ENCODE measurements around the gene HSD11B2. TPM values are rescaled to one million over a fixed set of nuclear protein-coding genes. Genes with fewer than 3 reads are reported as not detected.
A peak's percentile ranks its signal among the peaks of the same experiment; 100 is the strongest.

Gene HSD11B2
- total RNA-seq, 1 experiment from 2014 or later: 33.5 TPM

DNA sequence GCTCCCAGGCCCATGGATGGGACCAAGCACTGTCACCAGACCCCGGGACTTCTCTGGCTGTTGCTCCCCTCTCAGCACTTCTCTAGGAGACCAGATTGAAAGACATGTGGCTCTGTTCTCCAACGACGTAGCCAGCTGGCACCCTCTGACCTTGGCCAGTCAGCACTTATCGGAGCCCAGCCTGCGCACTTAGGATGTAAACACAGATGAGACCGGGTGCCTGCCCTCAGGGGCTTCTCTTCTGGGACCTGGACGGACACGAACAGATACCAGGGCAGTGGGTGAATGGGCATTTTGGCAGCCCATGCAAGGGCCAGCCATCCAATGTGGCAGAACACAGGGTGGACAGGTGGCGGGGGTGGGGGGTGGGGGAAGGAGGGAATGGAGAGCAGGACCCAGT, 21.3 kb upstream of the HSD11B2 start:
- Histone ChIP-seq H3K27ac (ENCODE audit: insufficient read length, low read depth, low read length) (no peak overlapping the region), H3K79me2 (ENCODE audit: insufficient read depth, low read length) (no peaks in the 10 kb centered on the region), H3T11ph (ENCODE audit: low read length) (no peak overlapping the region), H3K14ac (ENCODE audit: insufficient read depth, low read length) (no peak overlapping the region), H2BK120ac (ENCODE audit: low read depth, low read length, poor library complexity, severe bottlenecking) (no peak overlapping the region), H3K56ac (ENCODE audit: insufficient read length, low read depth, low read length) (no peak overlapping the region), H3K4me2 (ENCODE audit: insufficient read depth, insufficient read length, low read length) (no peak overlapping the region), H4K91ac (ENCODE audit: insufficient read length, low read depth, low read length) (no peak overlapping the region), H4K8ac (replicated peaks; ENCODE audit: insufficient read length, low read depth, low read length) (no peak overlapping the region), H4K5ac (ENCODE audit: insufficient read length, low read depth, low read length) (no peak overlapping the region), H2AFZ (ENCODE audit: low read length) (no peak overlapping the region), H4K20me1 (ENCODE audit: control insufficient read depth, insufficient read depth, insufficient read length) (no peaks in the 10 kb centered on the region), H3K18ac (ENCODE audit: insufficient read length, low read depth, low read length) (no peak overlapping the region), H3K9ac (ENCODE audit: extremely low read depth, insufficient read length, low read length) (no peak overlapping the region), H2AK5ac (ENCODE audit: insufficient read length, low read length) (no peak overlapping the region), H2BK12ac (ENCODE audit: insufficient read length, low read depth, low read length) (no peak overlapping the region), H3K79me1 (ENCODE audit: insufficient read depth, low read depth, low read length, poor library complexity, severe bottlenecking) (no peaks in the 10 kb centered on the region), H2BK20ac (ENCODE audit: low read depth, low read length, poor library complexity, severe bottlenecking) (no peak overlapping the region), H3K4me1 (ENCODE audit: insufficient read depth, low read length) (peaks cover 11% of the 10 kb centered on the region; the same call in 1 of the 2 replicates), H2BK5ac (ENCODE audit: insufficient read length, low read length) (no peak overlapping the region), H3K23ac (ENCODE audit: insufficient read length, low read depth, low read length) (no peak overlapping the region), H3K27me3 (ENCODE audit: insufficient read depth, low read length) (no peaks in the 10 kb centered on the region), H3K9me3 (ENCODE audit: control insufficient read depth, low read depth, low read length) (no peaks in the 10 kb centered on the region), H3K4ac (ENCODE audit: low read depth, low read length) (no peak overlapping the region), H2BK15ac (ENCODE audit: low read depth, low read length) (no peak overlapping the region), H3K23me2 (ENCODE audit: insufficient read length, low read depth, low read length, poor library complexity, severe bottlenecking) (no peaks in the 10 kb centered on the region)
- no peak for DNase-seq
- TF ChIP-seq, protein P1, sequence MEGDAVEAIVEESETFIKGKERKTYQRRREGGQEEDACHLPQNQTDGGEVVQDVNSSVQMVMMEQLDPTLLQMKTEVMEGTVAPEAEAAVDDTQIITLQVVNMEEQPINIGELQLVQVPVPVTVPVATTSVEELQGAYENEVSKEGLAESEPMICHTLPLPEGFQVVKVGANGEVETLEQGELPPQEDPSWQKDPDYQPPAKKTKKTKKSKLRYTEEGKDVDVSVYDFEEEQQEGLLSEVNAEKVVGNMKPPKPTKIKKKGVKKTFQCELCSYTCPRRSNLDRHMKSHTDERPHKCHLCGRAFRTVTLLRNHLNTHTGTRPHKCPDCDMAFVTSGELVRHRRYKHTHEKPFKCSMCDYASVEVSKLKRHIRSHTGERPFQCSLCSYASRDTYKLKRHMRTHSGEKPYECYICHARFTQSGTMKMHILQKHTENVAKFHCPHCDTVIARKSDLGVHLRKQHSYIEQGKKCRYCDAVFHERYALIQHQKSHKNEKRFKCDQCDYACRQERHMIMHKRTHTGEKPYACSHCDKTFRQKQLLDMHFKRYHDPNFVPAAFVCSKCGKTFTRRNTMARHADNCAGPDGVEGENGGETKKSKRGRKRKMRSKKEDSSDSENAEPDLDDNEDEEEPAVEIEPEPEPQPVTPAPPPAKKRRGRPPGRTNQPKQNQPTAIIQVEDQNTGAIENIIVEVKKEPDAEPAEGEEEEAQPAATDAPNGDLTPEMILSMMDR (conservative IDR thresholded peaks at IDR 0.05): no peak
- no peaks in the 10 kb centered on the region for H3K9me3 Mint-ChIP-seq
- H3K4me1 Mint-ChIP-seq: peaks cover 43 to 47% of the 10 kb centered on the region in 2 experiments
- WGBS (ENCODE audit: extremely low coverage, insufficient read length, low lambda C conversion rate): no CpG with 5 or more reads among the region's 9 CpGs
- H3K4me3 Mint-ChIP-seq: no peak overlapping the region
- H3K27me3 Mint-ChIP-seq (ENCODE audit: low read depth): peaks cover 4% of the 10 kb centered on the region
- peaks cover 0 to 2% (median 0%) of the 10 kb centered on the region in 3 experiments; a peak in 2 of 7 replicates for H3K36me3 Mint-ChIP-seq (ENCODE audit: insufficient read depth in 1 of 3, low read depth in 3 of 3)
- peak overlapping the region in 1 of 3 experiments; percentile 70; a peak in 1 of 7 replicates for H3K27ac Mint-ChIP-seq

All from H9 (cell line).